Right atrium auricular region (tissue), 2 donors: ENCODE data around the gene FGF14. TPM values are rescaled to one million over a fixed set of nuclear protein-coding genes. Genes with fewer than 3 reads are reported as not detected.

Source experiments
- DNase-seq: peaks from one replicate; pipeline ENCODE4 v3.0.0-alpha.2; 2019; ENCODE audit warnings: low spot score
- H3K27ac ChIP-seq, 2 donors: fragments of 200-600 bp; sonication (generic); 1 replicate in 1 of 2; 2 replicates in 1 of 2; pipeline ENCODE4 v1.5.1; 2016 to 2019
- H3K27me3 ChIP-seq, 2 donors: fragments of 200-600 bp; sonication (generic); one replicate each; pipeline versions ENCODE4 v1.5.1 to v1.6.0; 2017 to 2019
- H3K36me3 ChIP-seq: fragments of 200-600 bp; sonication (generic); one replicate; pipeline ENCODE4 v1.5.1; 2016
- H3K4me1 ChIP-seq, 2 donors: fragments of 200-600 bp; sonication (generic); one replicate each; pipeline versions ENCODE4 v1.5.1 to v1.6.0; 2017 to 2019
- H3K4me3 ChIP-seq, 2 donors: fragments of 200-600 bp; sonication (generic); 1 replicate in 1 of 2; 2 replicates in 1 of 2; pipeline ENCODE4 v1.5.1; 2017 to 2019; ENCODE audit warnings: mild to moderate bottlenecking in 1 of 2, moderate library complexity in 1 of 2
- H3K9me3 ChIP-seq, 2 donors: fragments of 200-600 bp; sonication (generic); one replicate each; pipeline ENCODE4 v1.5.1; 2019
- total RNA-seq, 2 donors: library from RNA; depleted of rRNA; stranded (reverse); fragments of >200 nt; gene quantifications; one replicate each; pipeline ENCODE4 v1.1.0, GENCODE V29; 2016
- TF ChIP-seq, protein P1 (sequence below), 2 donors: fragments of 200-600 bp; sonication (generic); IDR thresholded peaks; one replicate each; pipeline ENCODE4 v1.5.1; 2019; ENCODE audit warnings: antibody characterized with exemption in 2 of 2

Gene FGF14
- total RNA-seq, 2 donors from 2014 or later: 1.3 to 1.7 TPM

DNA sequence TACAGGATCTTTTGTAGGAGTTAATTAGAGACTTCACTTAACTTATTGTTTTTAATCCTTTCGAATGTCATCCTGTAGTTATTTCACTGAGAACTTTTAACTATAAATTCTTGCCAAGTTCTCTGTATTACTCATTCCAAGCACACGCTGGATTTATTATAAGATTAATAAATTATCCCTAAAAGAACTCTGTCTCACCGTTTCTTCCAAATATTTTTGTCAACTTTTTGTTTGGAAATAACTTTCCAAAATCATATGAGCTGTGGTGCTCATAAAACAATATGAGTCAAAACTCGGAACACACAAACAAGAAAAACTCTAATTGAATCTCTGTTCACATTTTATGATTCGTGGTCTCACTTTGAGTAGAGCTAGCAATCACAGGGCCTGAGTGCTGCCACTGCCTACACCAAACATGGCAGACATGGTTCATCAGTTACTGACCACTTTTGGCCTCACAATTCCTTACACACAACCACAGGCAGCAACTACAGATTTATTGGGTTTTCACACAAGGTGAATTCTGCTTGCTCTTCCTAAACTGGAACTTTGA, 412.0 kb downstream of the FGF14 start:
- Histone ChIP-seq H3K4me1 (no peaks in the 10 kb centered on the region), H3K4me3 (no peak overlapping the region), H3K27ac (no peak overlapping the region), H3K9me3 (no peaks in the 10 kb centered on the region), H3K36me3 (no peaks in the 10 kb centered on the region), H3K27me3 (no peaks in the 10 kb centered on the region)
- no peak for DNase-seq
- TF ChIP-seq, protein P1, sequence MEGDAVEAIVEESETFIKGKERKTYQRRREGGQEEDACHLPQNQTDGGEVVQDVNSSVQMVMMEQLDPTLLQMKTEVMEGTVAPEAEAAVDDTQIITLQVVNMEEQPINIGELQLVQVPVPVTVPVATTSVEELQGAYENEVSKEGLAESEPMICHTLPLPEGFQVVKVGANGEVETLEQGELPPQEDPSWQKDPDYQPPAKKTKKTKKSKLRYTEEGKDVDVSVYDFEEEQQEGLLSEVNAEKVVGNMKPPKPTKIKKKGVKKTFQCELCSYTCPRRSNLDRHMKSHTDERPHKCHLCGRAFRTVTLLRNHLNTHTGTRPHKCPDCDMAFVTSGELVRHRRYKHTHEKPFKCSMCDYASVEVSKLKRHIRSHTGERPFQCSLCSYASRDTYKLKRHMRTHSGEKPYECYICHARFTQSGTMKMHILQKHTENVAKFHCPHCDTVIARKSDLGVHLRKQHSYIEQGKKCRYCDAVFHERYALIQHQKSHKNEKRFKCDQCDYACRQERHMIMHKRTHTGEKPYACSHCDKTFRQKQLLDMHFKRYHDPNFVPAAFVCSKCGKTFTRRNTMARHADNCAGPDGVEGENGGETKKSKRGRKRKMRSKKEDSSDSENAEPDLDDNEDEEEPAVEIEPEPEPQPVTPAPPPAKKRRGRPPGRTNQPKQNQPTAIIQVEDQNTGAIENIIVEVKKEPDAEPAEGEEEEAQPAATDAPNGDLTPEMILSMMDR (IDR thresholded peaks at IDR 0.05): no peak

DNA sequence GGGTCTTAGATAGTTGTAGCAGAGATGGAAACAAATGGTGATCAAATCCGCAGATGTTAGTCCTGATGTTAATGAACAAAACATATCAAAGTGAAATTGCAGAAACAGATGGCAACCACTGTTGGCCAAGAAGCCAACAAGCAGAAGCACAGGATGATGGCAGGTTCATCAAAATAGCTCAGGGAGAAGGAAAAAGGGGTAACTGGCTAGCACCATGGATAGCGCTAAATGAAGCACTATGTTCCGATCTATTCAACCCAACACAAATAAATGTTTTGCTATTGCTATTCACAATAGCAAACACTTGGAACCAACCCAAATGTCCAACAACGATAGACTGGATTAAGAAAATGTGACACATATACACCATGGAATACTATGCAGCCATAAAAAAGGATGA, 413.7 kb downstream of the FGF14 start:
- no peak overlapping the region for H3K4me3 ChIP-seq
- H3K27ac ChIP-seq: no peak overlapping the region
- H3K9me3 ChIP-seq: no peaks in the 10 kb centered on the region
- H3K36me3 ChIP-seq: no peaks in the 10 kb centered on the region
- no peak for DNase-seq
- TF ChIP-seq, protein P1 (IDR thresholded peaks at IDR 0.05): no peak
- peaks cover 0 to 4% of the 10 kb centered on the region in 2 donors for H3K4me1 ChIP-seq
- no peaks in the 10 kb centered on the region for H3K27me3 ChIP-seq

DNA sequence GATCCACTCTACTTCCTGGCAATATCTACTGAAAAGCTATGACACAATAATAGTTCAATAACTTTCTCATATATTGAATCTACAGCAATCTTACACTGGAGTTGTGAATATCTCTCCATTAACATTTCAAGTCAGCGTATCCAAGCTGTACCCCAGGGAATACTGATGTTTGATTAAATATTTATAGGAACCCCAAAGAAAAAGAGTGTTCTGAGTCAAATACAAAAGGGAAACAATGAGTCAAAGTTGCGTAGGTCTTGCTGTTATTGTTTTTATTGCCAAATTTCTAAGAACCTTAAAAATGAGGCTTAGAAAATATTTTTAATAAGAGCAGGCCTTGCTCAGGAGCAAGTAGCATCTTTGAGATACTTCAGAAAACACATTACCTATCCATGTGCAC, 415.5 kb downstream of the FGF14 start:
- Histone ChIP-seq H3K4me1 (peaks cover 0 to 12% of the 10 kb centered on the region in 2 donors), H3K9me3 (no peaks in the 10 kb centered on the region), H3K27ac (no peak overlapping the region), H3K27me3 (no peaks in the 10 kb centered on the region), H3K4me3 (no peak overlapping the region), H3K36me3 (no peaks in the 10 kb centered on the region)
- TF ChIP-seq, protein P1 (IDR thresholded peaks at IDR 0.05): no peak
- DNase-seq: no peak

DNA sequence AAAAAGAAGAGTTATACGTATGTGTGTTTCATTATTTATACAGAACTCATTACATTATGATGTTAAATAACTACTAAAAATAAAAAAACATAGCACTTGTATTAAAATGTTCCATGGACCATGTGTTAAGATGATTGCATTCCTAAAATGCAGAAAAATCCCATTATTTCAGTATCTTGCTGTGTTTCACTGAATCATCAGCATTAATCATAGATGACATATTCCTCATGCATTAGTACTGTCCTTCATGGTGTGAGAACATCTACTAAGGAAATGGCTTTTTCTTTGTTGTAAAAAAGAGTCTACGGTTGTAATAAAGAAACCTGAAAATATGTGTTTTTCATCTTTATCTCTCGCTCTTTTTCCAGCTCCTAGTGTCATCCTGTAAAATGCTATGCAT, 416.5 kb downstream of the FGF14 start:
- no peak for DNase-seq
- Histone ChIP-seq H3K4me3 (no peak overlapping the region), H3K9me3 (no peaks in the 10 kb centered on the region), H3K27me3 (no peaks in the 10 kb centered on the region), H3K27ac (no peak overlapping the region), H3K4me1 (peaks cover 0 to 12% of the 10 kb centered on the region in 2 donors), H3K36me3 (no peaks in the 10 kb centered on the region)
- TF ChIP-seq, protein P1 (IDR thresholded peaks at IDR 0.05): no peak

DNA sequence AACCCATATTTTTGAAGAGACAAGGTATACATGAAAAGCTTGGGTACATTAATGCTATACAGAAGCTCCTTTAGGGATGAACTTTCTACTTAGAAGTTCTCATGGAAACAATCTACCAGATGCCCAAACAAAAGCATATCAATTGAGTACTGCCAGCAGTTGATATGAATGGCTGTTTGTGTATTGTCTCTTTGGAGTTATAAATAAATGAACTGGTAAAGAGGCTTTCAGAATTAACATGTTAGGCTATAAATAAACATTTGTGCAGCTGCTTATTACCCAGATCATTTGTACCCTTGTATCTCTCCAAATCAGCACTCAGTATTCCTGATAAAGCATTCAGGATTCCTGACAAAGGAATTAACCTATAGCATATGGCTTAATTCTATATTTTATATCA, 418.9 kb downstream of the FGF14 start:
- peaks cover 0 to 31% of the 10 kb centered on the region in 2 donors for H3K4me1 ChIP-seq
- DNase-seq: no peak
- no peak overlapping the region for H3K4me3 ChIP-seq
- no peaks in the 10 kb centered on the region for H3K27me3 ChIP-seq
- H3K27ac ChIP-seq: peak overlapping the region in 1 of 2 donors; percentile 59
- no peaks in the 10 kb centered on the region for H3K36me3 ChIP-seq
- TF ChIP-seq, protein P1 (IDR thresholded peaks at IDR 0.05): no peak
- no peaks in the 10 kb centered on the region for H3K9me3 ChIP-seq

DNA sequence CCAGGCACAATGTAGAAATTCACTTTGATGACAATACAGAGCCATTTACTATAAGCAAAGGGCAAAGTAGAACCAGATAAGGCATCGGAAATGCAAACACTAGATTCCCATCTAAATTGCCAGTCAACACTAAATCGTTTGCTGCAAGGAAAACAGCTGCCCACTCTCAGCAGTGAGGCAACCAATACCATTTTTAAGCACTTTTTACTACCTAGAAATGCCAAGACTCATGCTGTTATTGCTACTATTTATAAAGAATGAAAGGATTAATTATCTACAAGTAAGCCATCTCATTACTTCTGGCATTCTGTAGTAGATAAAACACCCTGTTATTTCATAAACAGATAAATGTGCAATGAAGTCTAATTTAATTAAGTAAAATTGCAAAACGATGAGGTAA, 422.0 kb downstream of the FGF14 start:
- Histone ChIP-seq H3K4me3 (no peak overlapping the region), H3K9me3 (no peaks in the 10 kb centered on the region), H3K27me3 (no peaks in the 10 kb centered on the region), H3K36me3 (no peaks in the 10 kb centered on the region), H3K27ac (peak overlapping the region in 1 of 2 donors; percentile 21), H3K4me1 (peaks cover 0 to 41% of the 10 kb centered on the region in 2 donors)
- DNase-seq: no peak
- TF ChIP-seq, protein P1 (IDR thresholded peaks at IDR 0.05): no peak
